Omental fat pad (tissue), 4 donors: ENCODE measurements around the gene HUWE1. TPM values are rescaled to one million over a fixed set of nuclear protein-coding genes. Genes with fewer than 3 reads are reported as not detected.

Experiments used
- ATAC-seq: fragments of 150-250 bp; one replicate; pipeline ENCODE4 v1.9.1; 2016; ENCODE audit warnings: mild to moderate bottlenecking, moderate library complexity; ENCODE audit not compliant: low FRiP score
- DNase-seq: peaks from one replicate; pipeline ENCODE4 v3.0.0-alpha.2; 2019; ENCODE audit warnings: low spot score
- CTCF ChIP-seq, 3 donors: fragments of 450-650 bp; IDR thresholded peaks; one replicate each; pipeline ENCODE4 v1.5.1; 2016 to 2017; ENCODE audit warnings: antibody characterized with exemption in 3 of 3, mild to moderate bottlenecking in 3 of 3, moderate library complexity in 2 of 3
- total RNA-seq, 4 donors: library from RNA; depleted of rRNA; stranded (reverse); fragments of >200 nt; gene quantifications; one replicate each; pipeline ENCODE4 v1.1.0, GENCODE V29; 2016

HUWE1 gene
- total RNA-seq, 4 donors from 2014 or later = 91.3 to 137 (median 118) TPM

GRCh38 chrX:53594354-53594753 lies 92.2 kb downstream of the HUWE1 start:
- DNase-seq (no peak), ATAC-seq (no peak)
- no peak for TF ChIP-seq CTCF (IDR thresholded peaks at IDR 0.05)

GRCh38 chrX:53587795-53588420 lies 98.6 kb downstream of the HUWE1 start:
- no peak for DNase-seq
- no peak for ATAC-seq
- TF ChIP-seq CTCF (IDR thresholded peaks at IDR 0.05) = no peak

- TF ChIP-seq CTCF (IDR thresholded peaks at IDR 0.05) = no peak
- ATAC-seq (no peak), DNase-seq (no peak)
These were observed 101.6 kb downstream of the HUWE1 start for GRCh38 chrX:53584891-53585290.

- ATAC-seq (no peak), DNase-seq (no peak)
- TF ChIP-seq CTCF (IDR thresholded peaks at IDR 0.05) = no peak
These were observed 102.9 kb downstream of the HUWE1 start for GRCh38 chrX:53583571-53583970.

- ATAC-seq (no peak), DNase-seq (no peak)
- no peak for TF ChIP-seq CTCF (IDR thresholded peaks at IDR 0.05)
These were observed 105.6 kb downstream of the HUWE1 start for GRCh38 chrX:53580742-53581504.

GRCh38 chrX:53571494-53571893 lies 115.0 kb downstream of the HUWE1 start:
- ATAC-seq (no peak), DNase-seq (no peak)
- no peak for TF ChIP-seq CTCF (IDR thresholded peaks at IDR 0.05)

- ATAC-seq = no peak
- DNase-seq = no peak
These were observed 123.2 kb downstream of the HUWE1 start for GRCh38 chrX:53563324-53563723.

More at GRCh38 chrX:53563324-53563723, 123.2 kb downstream of the HUWE1 start:
- no peak for TF ChIP-seq CTCF (IDR thresholded peaks at IDR 0.05)
